ENCODE measurements around the gene SFXN5.

- no peak for TF ChIP-seq CTCF (IDR thresholded peaks at IDR 0.05)
- no peak for TF ChIP-seq POLR2A (IDR thresholded peaks at IDR 0.05)
Observed at GRCh38 chr2:73083886-73084800, 12.6 kb upstream of the SFXN5 start.

Measured in right lobe of liver (tissue), 4 donors.